ENCODE measurements around the gene WDR13. TPM values are rescaled to one million over a fixed set of nuclear protein-coding genes. Genes with fewer than 3 reads are reported as not detected.

WDR13 gene
- total RNA-seq, 1 experiment from 2014 or later: 46.5 TPM

DNA sequence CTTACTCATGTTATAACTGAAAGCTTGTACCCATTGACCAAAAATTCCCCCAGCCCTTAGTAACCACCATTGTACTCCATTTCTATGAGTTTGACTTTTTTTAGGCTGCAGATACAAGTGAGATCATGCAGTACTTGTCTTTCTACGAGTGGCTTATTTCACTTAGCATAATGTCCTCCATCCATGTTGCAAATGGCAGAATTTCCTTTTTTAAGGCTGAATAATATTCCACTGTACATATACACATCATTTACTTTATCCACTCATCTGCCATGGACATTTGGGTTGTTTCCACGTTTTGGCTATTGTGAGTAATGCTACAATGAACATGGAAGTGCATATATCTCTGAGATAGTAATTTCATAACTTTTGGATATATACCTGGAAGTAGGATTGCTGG, 12.6 kb upstream of the WDR13 start:
- no peaks in the 10 kb centered on the region for H3K27me3 ChIP-seq (replicated peaks; ENCODE audit: control insufficient read depth, insufficient read depth, low read length)
- H3K4me3 ChIP-seq (ENCODE audit: low read depth, low read length): no peak overlapping the region
- intact Hi-C loops (cut with micrococcal nuclease; ENCODE audit: unreplicated experiment): no loop called here
- H3K9me3 Mint-ChIP-seq (ENCODE audit: unreplicated experiment): no peaks in the 10 kb centered on the region
- H3K36me3 ChIP-seq (ENCODE audit: control insufficient read depth, insufficient read depth, low read length): no peaks in the 10 kb centered on the region
- POLR2A ChIA-PET: no interaction called here
- H3K27ac Mint-ChIP-seq (ENCODE audit: unreplicated experiment): no peak overlapping the region
- H3K9me3 ChIP-seq: no peaks in the 10 kb centered on the region
- no peak overlapping the region for H3K4me3 Mint-ChIP-seq (ENCODE audit: unreplicated experiment)
- H3K4me1 Mint-ChIP-seq (ENCODE audit: low read depth, unreplicated experiment): peaks cover 3% of the 10 kb centered on the region
- H3K27me3 Mint-ChIP-seq (ENCODE audit: insufficient read depth, unreplicated experiment): no peaks in the 10 kb centered on the region
- no TSS peak for BruUV-seq (replicated peaks)
- CTCF ChIA-PET: no interaction called here
- H3K4me1 ChIP-seq: peaks cover 23% of the 10 kb centered on the region
- DNase-seq: no peak
- H3K36me3 Mint-ChIP-seq (ENCODE audit: insufficient read depth, unreplicated experiment): peaks cover 3% of the 10 kb centered on the region
- TF ChIP-seq, protein P1, sequence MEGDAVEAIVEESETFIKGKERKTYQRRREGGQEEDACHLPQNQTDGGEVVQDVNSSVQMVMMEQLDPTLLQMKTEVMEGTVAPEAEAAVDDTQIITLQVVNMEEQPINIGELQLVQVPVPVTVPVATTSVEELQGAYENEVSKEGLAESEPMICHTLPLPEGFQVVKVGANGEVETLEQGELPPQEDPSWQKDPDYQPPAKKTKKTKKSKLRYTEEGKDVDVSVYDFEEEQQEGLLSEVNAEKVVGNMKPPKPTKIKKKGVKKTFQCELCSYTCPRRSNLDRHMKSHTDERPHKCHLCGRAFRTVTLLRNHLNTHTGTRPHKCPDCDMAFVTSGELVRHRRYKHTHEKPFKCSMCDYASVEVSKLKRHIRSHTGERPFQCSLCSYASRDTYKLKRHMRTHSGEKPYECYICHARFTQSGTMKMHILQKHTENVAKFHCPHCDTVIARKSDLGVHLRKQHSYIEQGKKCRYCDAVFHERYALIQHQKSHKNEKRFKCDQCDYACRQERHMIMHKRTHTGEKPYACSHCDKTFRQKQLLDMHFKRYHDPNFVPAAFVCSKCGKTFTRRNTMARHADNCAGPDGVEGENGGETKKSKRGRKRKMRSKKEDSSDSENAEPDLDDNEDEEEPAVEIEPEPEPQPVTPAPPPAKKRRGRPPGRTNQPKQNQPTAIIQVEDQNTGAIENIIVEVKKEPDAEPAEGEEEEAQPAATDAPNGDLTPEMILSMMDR (IDR thresholded peaks at IDR 0.05; ENCODE audit: insufficient read depth in 1 of 2, low read depth in 1 of 2, low read length in 1 of 2, severe bottlenecking in 1 of 2, unreplicated experiment in 1 of 2): no peak

DNA sequence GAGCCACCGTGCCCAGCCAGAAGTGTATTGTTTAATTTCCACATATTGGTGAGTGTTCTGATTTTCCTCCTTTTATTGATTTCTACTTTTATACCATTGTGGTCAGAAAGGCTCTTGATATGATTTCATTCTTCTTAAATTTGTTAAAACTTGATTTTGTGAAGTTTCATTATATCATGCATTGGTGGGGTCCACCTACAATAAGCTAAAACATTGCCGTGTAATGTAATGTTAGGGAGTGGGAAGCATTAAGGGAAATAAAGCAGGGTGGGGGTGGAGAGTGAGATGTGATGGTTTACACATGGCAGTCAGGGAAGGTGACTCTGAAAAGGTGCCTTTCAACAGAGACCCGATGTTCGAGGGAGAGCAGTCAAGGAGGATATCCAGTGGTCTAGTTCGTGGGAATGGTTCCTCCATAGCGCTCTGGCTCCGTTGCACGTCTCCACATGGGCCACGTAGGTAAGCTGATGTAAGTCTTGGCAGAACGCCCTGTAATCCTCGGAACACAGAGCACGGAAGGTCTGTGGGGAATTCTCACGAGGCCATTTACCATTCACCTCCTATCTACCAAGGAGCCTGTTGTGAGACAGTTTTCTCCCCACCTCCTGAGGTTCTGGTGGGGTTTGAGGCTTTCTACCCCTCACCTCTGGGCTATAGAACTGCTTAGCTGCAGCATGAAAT, 7.7 kb upstream of the WDR13 start:
- no peak overlapping the region for H3K4me3 Mint-ChIP-seq (ENCODE audit: unreplicated experiment)
- no peaks in the 10 kb centered on the region for H3K36me3 Mint-ChIP-seq (ENCODE audit: insufficient read depth, unreplicated experiment)
- BruUV-seq (replicated peaks): no TSS peak
- TF ChIP-seq, protein P1 (IDR thresholded peaks at IDR 0.05; ENCODE audit: insufficient read depth in 1 of 2, low read depth in 1 of 2, low read length in 1 of 2, severe bottlenecking in 1 of 2, unreplicated experiment in 1 of 2): no peak
- Histone ChIP-seq H3K36me3 (ENCODE audit: control insufficient read depth, insufficient read depth, low read length) (no peaks in the 10 kb centered on the region), H3K27me3 (replicated peaks; ENCODE audit: control insufficient read depth, insufficient read depth, low read length) (no peaks in the 10 kb centered on the region), H3K4me3 (ENCODE audit: low read depth, low read length) (no peak overlapping the region), H3K9me3 (no peaks in the 10 kb centered on the region), H3K4me1 (no peaks in the 10 kb centered on the region)
- intact Hi-C loops (cut with micrococcal nuclease; ENCODE audit: unreplicated experiment): no loop called here
- no peak overlapping the region for H3K27ac Mint-ChIP-seq (ENCODE audit: unreplicated experiment)
- H3K9me3 Mint-ChIP-seq (ENCODE audit: unreplicated experiment): no peaks in the 10 kb centered on the region
- H3K27me3 Mint-ChIP-seq (ENCODE audit: insufficient read depth, unreplicated experiment): no peaks in the 10 kb centered on the region
- CTCF ChIA-PET: no interaction called here
- no peak for DNase-seq
- POLR2A ChIA-PET: no interaction called here
- no peaks in the 10 kb centered on the region for H3K4me1 Mint-ChIP-seq (ENCODE audit: low read depth, unreplicated experiment)

DNA sequence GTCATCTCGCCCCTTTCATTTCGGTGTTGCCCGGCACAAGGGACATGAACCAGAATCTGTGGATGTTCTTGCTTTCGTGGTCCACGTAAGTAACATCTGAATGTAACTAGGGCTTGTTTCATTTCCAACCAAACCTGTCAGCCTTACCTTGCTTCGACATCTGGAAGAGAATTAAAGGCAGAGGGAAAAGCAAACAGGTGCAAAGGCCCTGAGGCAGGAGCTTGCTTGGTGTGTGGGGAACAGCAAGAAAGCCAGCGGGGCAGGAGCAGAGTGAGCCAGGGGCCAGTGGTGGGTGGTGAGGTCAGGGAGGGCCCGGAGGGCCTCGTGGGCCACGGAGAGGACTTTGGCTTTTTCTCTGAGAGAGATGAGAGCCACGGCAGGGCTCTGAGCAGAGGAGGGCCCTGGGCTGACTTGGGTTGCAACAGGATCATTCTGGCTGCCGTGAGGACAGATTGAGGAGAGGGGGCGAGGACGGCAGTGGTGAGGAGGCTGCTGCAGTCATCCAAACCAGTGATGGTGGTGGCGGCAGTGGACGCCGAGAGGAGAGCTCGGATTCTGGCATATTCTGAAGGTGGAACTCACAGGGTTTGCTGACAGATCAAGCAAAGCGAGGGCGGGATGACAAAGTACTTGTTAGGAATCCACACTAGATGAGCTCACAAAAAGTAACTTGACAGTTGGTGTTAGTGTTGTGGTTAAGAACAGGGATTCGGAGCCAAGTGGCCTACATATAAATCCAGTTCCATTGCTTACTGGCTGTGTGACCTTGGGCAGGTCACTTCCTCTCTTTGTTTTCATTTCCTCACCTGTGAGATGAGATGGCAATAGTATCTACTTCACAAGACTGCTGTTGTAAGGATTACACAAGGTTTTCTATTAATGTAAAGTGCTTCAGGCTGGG, 6.8 kb upstream of the WDR13 start:
- no peaks in the 10 kb centered on the region for H3K36me3 Mint-ChIP-seq (ENCODE audit: insufficient read depth, unreplicated experiment)
- H3K4me1 Mint-ChIP-seq (ENCODE audit: low read depth, unreplicated experiment): no peaks in the 10 kb centered on the region
- H3K4me3 Mint-ChIP-seq (ENCODE audit: unreplicated experiment): no peak overlapping the region
- TF ChIP-seq, protein P1 (IDR thresholded peaks at IDR 0.05; ENCODE audit: insufficient read depth in 1 of 2, low read depth in 1 of 2, low read length in 1 of 2, severe bottlenecking in 1 of 2, unreplicated experiment in 1 of 2): no peak
- Histone ChIP-seq H3K4me1 (no peaks in the 10 kb centered on the region), H3K9me3 (no peaks in the 10 kb centered on the region), H3K27me3 (replicated peaks; ENCODE audit: control insufficient read depth, insufficient read depth, low read length) (no peaks in the 10 kb centered on the region), H3K4me3 (ENCODE audit: low read depth, low read length) (no peak overlapping the region), H3K36me3 (ENCODE audit: control insufficient read depth, insufficient read depth, low read length) (no peaks in the 10 kb centered on the region)
- no peak for DNase-seq
- no peak overlapping the region for H3K27ac Mint-ChIP-seq (ENCODE audit: unreplicated experiment)
- no peaks in the 10 kb centered on the region for H3K27me3 Mint-ChIP-seq (ENCODE audit: insufficient read depth, unreplicated experiment)
- no peaks in the 10 kb centered on the region for H3K9me3 Mint-ChIP-seq (ENCODE audit: unreplicated experiment)
- intact Hi-C loops (cut with micrococcal nuclease; ENCODE audit: unreplicated experiment): no loop called here
- BruUV-seq (replicated peaks): no TSS peak
- ChIA-PET CTCF (no interaction called here), POLR2A (no interaction called here)

Data from Caco-2 (cell line).